Stimulated activated naive CD8-positive, alpha-beta T cell treated with anti-CD3 and anti-CD28 coated beads, Interleukin-15, amount 100 ng/mL, for 72 hours (primary cell): ENCODE data around the gene SBF2.
"Not testable (repeated sequence)": the region's sequence is repeated elsewhere in the genome, so short reads cannot be mapped to it uniquely, and the experiment has no call there.

Experiments
- ATAC-seq: fragments of 150-1000 bp; cut with Tn5 transposase; 2 replicates; pipeline ENCODE4 v1.10.0; 2021; ENCODE audit warnings: mild to moderate bottlenecking, moderate library complexity
- DNase-seq, 2 donors: peaks; one replicate each; pipeline ENCODE4 v3.0.0; 2021 to 2022
- H3K27ac Mint-ChIP-seq, 2 donors: one replicate each; pipeline ENCODE4 v1.8.0; 2022; ENCODE audit warnings: mild to moderate bottlenecking in 2 of 2, mixed read lengths in 2 of 2, moderate library complexity in 2 of 2
- H3K27me3 Mint-ChIP-seq: one replicate; pipeline ENCODE4 v1.8.0; 2022; ENCODE audit warnings: mixed read lengths
- H3K4me1 Mint-ChIP-seq: one replicate; pipeline ENCODE4 v1.8.0; 2022; ENCODE audit warnings: mild to moderate bottlenecking, mixed read lengths
- H3K4me3 Mint-ChIP-seq, 2 donors: one replicate each; pipeline ENCODE4 v1.8.0; 2022; ENCODE audit warnings: mild to moderate bottlenecking in 2 of 2, mixed read lengths in 2 of 2, moderate library complexity in 1 of 2
- H3K9me3 Mint-ChIP-seq, 2 donors: one replicate each; pipeline ENCODE4 v1.8.0; 2022; ENCODE audit warnings: mixed read lengths in 2 of 2

Gene SBF2

GRCh38 chr11:10265936-10266335 is 28.1 kb downstream of the SBF2 start:
- H3K27me3 Mint-ChIP-seq = no peaks in the 10 kb centered on the region
- ATAC-seq = no peak
- H3K4me3 Mint-ChIP-seq = no peak overlapping the region
- no peaks in the 10 kb centered on the region for H3K9me3 Mint-ChIP-seq
- DNase-seq = no peak
- H3K27ac Mint-ChIP-seq = no peak overlapping the region
- H3K4me1 Mint-ChIP-seq = no peaks in the 10 kb centered on the region

- not testable (repeated sequence) for H3K4me3 Mint-ChIP-seq, DNase-seq, ATAC-seq, H3K27ac Mint-ChIP-seq, H3K4me1 Mint-ChIP-seq, H3K27me3 Mint-ChIP-seq, H3K9me3 Mint-ChIP-seq
These were observed 29.3 kb downstream of the SBF2 start for GRCh38 chr11:10264716-10265115.

GRCh38 chr11:10263929-10264328 is 30.1 kb downstream of the SBF2 start:
- Mint-ChIP-seq H3K27ac (no peak overlapping the region), H3K4me3 (no peak overlapping the region), H3K4me1 (no peaks in the 10 kb centered on the region), H3K27me3 (no peaks in the 10 kb centered on the region), H3K9me3 (no peaks in the 10 kb centered on the region)
- no peak for ATAC-seq
- DNase-seq = no peak

GRCh38 chr11:10261821-10262220 is 32.2 kb downstream of the SBF2 start:
- Mint-ChIP-seq H3K9me3 (no peaks in the 10 kb centered on the region), H3K27ac (no peak overlapping the region), H3K4me3 (no peak overlapping the region), H3K27me3 (no peaks in the 10 kb centered on the region), H3K4me1 (no peaks in the 10 kb centered on the region)
- DNase-seq (no peak), ATAC-seq (no peak)

- DNase-seq (no peak), ATAC-seq (no peak)
- Mint-ChIP-seq H3K27me3 (no peaks in the 10 kb centered on the region), H3K9me3 (no peaks in the 10 kb centered on the region), H3K4me1 (no peaks in the 10 kb centered on the region), H3K27ac (no peak overlapping the region), H3K4me3 (no peak overlapping the region)
These were observed 36.5 kb downstream of the SBF2 start for GRCh38 chr11:10257478-10257877.

GRCh38 chr11:10255388-10256125 is 38.5 kb downstream of the SBF2 start:
- ATAC-seq = no peak
- no peak overlapping the region for H3K27ac Mint-ChIP-seq
- no peak for DNase-seq
- H3K4me1 Mint-ChIP-seq = no peaks in the 10 kb centered on the region
- no peaks in the 10 kb centered on the region for H3K27me3 Mint-ChIP-seq
- H3K4me3 Mint-ChIP-seq = no peak overlapping the region
- H3K9me3 Mint-ChIP-seq = no peaks in the 10 kb centered on the region

GRCh38 chr11:10249448-10250131 is 44.4 kb downstream of the SBF2 start:
- not testable (repeated sequence) for H3K4me3 Mint-ChIP-seq, DNase-seq, H3K27me3 Mint-ChIP-seq, H3K9me3 Mint-ChIP-seq, ATAC-seq, H3K4me1 Mint-ChIP-seq, H3K27ac Mint-ChIP-seq

- Mint-ChIP-seq H3K27me3 (no peaks in the 10 kb centered on the region), H3K27ac (no peak overlapping the region), H3K4me1 (no peaks in the 10 kb centered on the region), H3K9me3 (no peaks in the 10 kb centered on the region), H3K4me3 (no peak overlapping the region)
- DNase-seq (no peak), ATAC-seq (no peak)
These were observed 47.0 kb downstream of the SBF2 start for GRCh38 chr11:10247011-10247410.

- no peaks in the 10 kb centered on the region for H3K4me1 Mint-ChIP-seq
- ATAC-seq (no peak), DNase-seq (no peak)
- no peaks in the 10 kb centered on the region for H3K9me3 Mint-ChIP-seq
- H3K27ac Mint-ChIP-seq = no peak overlapping the region
- no peaks in the 10 kb centered on the region for H3K27me3 Mint-ChIP-seq
- H3K4me3 Mint-ChIP-seq = no peak overlapping the region
These were observed 50.0 kb downstream of the SBF2 start for GRCh38 chr11:10243896-10244575.

GRCh38 chr11:10236840-10237239 is 57.2 kb downstream of the SBF2 start:
- ATAC-seq = no peak
- H3K4me3 Mint-ChIP-seq = no peak overlapping the region
- no peak for DNase-seq

GRCh38 chr11:10233581-10233980 is 60.4 kb downstream of the SBF2 start:
- DNase-seq (no peak), ATAC-seq (no peak)
- Mint-ChIP-seq H3K27me3 (no peaks in the 10 kb centered on the region), H3K4me3 (no peak overlapping the region), H3K27ac (no peak overlapping the region), H3K9me3 (peaks cover 12 to 30% of the 10 kb centered on the region in 2 donors), H3K4me1 (no peaks in the 10 kb centered on the region)

More at GRCh38 chr11:10236840-10237239, 57.2 kb downstream of the SBF2 start:
- H3K9me3 Mint-ChIP-seq = peaks cover 0 to 6% of the 10 kb centered on the region in 2 donors
- H3K27ac Mint-ChIP-seq = no peak overlapping the region
- no peaks in the 10 kb centered on the region for H3K4me1 Mint-ChIP-seq
- H3K27me3 Mint-ChIP-seq = no peaks in the 10 kb centered on the region

GRCh38 chr11:10232756-10233155 is 61.3 kb downstream of the SBF2 start:
- H3K27ac Mint-ChIP-seq = no peak overlapping the region
- no peaks in the 10 kb centered on the region for H3K4me1 Mint-ChIP-seq
- no peak for ATAC-seq
- peaks cover 12 to 30% of the 10 kb centered on the region in 2 donors for H3K9me3 Mint-ChIP-seq
- H3K4me3 Mint-ChIP-seq = no peak overlapping the region
- no peak for DNase-seq
- H3K27me3 Mint-ChIP-seq = no peaks in the 10 kb centered on the region

- DNase-seq, H3K27me3 Mint-ChIP-seq, ATAC-seq, H3K4me3 Mint-ChIP-seq, H3K4me1 Mint-ChIP-seq, H3K27ac Mint-ChIP-seq: not testable (repeated sequence)
- peaks cover 12 to 30% of the 10 kb centered on the region in 2 donors for H3K9me3 Mint-ChIP-seq
These were observed 62.2 kb downstream of the SBF2 start for GRCh38 chr11:10231803-10232202.

- no peaks in the 10 kb centered on the region for H3K4me1 Mint-ChIP-seq
- ATAC-seq = no peak
- no peak overlapping the region for H3K27ac Mint-ChIP-seq
- no peak for DNase-seq
- H3K27me3 Mint-ChIP-seq = no peaks in the 10 kb centered on the region
- peaks cover 10 to 15% of the 10 kb centered on the region in 2 donors for H3K9me3 Mint-ChIP-seq
- H3K4me3 Mint-ChIP-seq = no peak overlapping the region
These were observed 68.5 kb downstream of the SBF2 start for GRCh38 chr11:10225553-10225952.

- H3K4me3 Mint-ChIP-seq = no peak overlapping the region
- DNase-seq (no peak), ATAC-seq (no peak)
- no peak overlapping the region for H3K27ac Mint-ChIP-seq
- no peaks in the 10 kb centered on the region for H3K4me1 Mint-ChIP-seq
- H3K27me3 Mint-ChIP-seq = no peaks in the 10 kb centered on the region
- H3K9me3 Mint-ChIP-seq = peaks cover 6 to 11% of the 10 kb centered on the region in 2 donors
These were observed 71.6 kb downstream of the SBF2 start for GRCh38 chr11:10222399-10222798.

- no peak for DNase-seq
- H3K9me3 Mint-ChIP-seq = peaks cover 6 to 11% of the 10 kb centered on the region in 2 donors
- no peak overlapping the region for H3K27ac Mint-ChIP-seq
- no peak overlapping the region for H3K4me3 Mint-ChIP-seq
- no peaks in the 10 kb centered on the region for H3K4me1 Mint-ChIP-seq
- ATAC-seq = no peak
- no peaks in the 10 kb centered on the region for H3K27me3 Mint-ChIP-seq
These were observed 72.7 kb downstream of the SBF2 start for GRCh38 chr11:10221342-10221741.
